Erythroblast (primary cell): ENCODE data around the gene CCDC6.

Source experiments
- GATA1 ChIP-seq: IDR thresholded peaks from 2 replicates; pipeline ENCODE4 v1.6.1; 2011; ENCODE audit warnings: low read depth, mild to moderate bottlenecking, control low read depth, low read length, moderate library complexity
- POLR2A ChIP-seq: IDR thresholded peaks from 2 replicates; pipeline ENCODE4 v1.6.1; 2011; ENCODE audit warnings: mild to moderate bottlenecking, low read length

GRCh38 chr10:59878289-59878688 lies 28.1 kb downstream of the CCDC6 start:
- TF ChIP-seq POLR2A: no peak
- TF ChIP-seq GATA1: no peak
